Inflammatory macrophage treated with lipopolysaccharide for 4 hours (primary cell): ENCODE results near the gene GPC4.
A peak's percentile ranks its signal among the peaks of the same experiment; 100 is the strongest.

Experiments
- DNase-seq: peaks from one replicate; pipeline ENCODE4 v3.0.0-alpha.2; 2020

The GPC4 gene

GRCh38 chrX:133405498-133406185, 9.6 kb downstream of the GPC4 start:
- DNase-seq: no peak

- no peak for DNase-seq
Measured at GRCh38 chrX:133403984-133404383, 11.3 kb downstream of the GPC4 start.

- no peak for DNase-seq
Measured at GRCh38 chrX:133402830-133403625, 12.3 kb downstream of the GPC4 start.

GRCh38 chrX:133402042-133402453, 13.2 kb downstream of the GPC4 start:
- no peak for DNase-seq

- no peak for DNase-seq
Measured at GRCh38 chrX:133401536-133401935, 13.8 kb downstream of the GPC4 start.

- no peak for DNase-seq
Measured at GRCh38 chrX:133399411-133399810, 15.9 kb downstream of the GPC4 start.

GRCh38 chrX:133394765-133395164, 20.5 kb downstream of the GPC4 start:
- DNase-seq: no peak

GRCh38 chrX:133392671-133393070, 22.6 kb downstream of the GPC4 start:
- DNase-seq: no peak

GRCh38 chrX:133391111-133391510, 24.2 kb downstream of the GPC4 start:
- no peak for DNase-seq

GRCh38 chrX:133390676-133391075, 24.6 kb downstream of the GPC4 start:
- no peak for DNase-seq

GRCh38 chrX:133389975-133390374, 25.3 kb downstream of the GPC4 start:
- DNase-seq: no peak

GRCh38 chrX:133384454-133384853, 30.8 kb downstream of the GPC4 start:
- no peak for DNase-seq

GRCh38 chrX:133380711-133381619, 34.3 kb downstream of the GPC4 start:
- DNase-seq: no peak

- no peak for DNase-seq
Measured at GRCh38 chrX:133376422-133376821, 38.9 kb downstream of the GPC4 start.

GRCh38 chrX:133375615-133376340, 39.5 kb downstream of the GPC4 start:
- DNase-seq: peak; percentile 18

GRCh38 chrX:133374874-133375387, 40.4 kb downstream of the GPC4 start:
- no peak for DNase-seq

GRCh38 chrX:133373386-133374079, 41.8 kb downstream of the GPC4 start:
- peak; percentile 66 for DNase-seq

GRCh38 chrX:133370696-133371275, 44.5 kb downstream of the GPC4 start:
- no peak for DNase-seq

- DNase-seq: no peak
Measured at GRCh38 chrX:133369065-133369464, 46.2 kb downstream of the GPC4 start.

GRCh38 chrX:133366735-133367134, 48.6 kb downstream of the GPC4 start:
- DNase-seq: no peak

GRCh38 chrX:133365871-133366611, 49.2 kb downstream of the GPC4 start:
- no peak for DNase-seq
